NOMO-1 (cell line): ENCODE data around the gene KLK13.

Experiments used
- DNase-seq, 2 experiments: peaks; one replicate each; lab custom pipeline; 2025; ENCODE audit not compliant: unreplicated experiment in 2 of 2; lab: John Stamatoyannopoulos, UW

Gene KLK13

GRCh38 chr19:51024924-51025323, 40.0 kb downstream of the KLK13 start:
- DNase-seq: no peak

GRCh38 chr19:51023946-51024345, 40.9 kb downstream of the KLK13 start:
- DNase-seq: no peak

- DNase-seq: no peak
Measured at GRCh38 chr19:51022526-51022925, 42.4 kb downstream of the KLK13 start.

- peak; percentile 16 to 64 for DNase-seq
Measured at GRCh38 chr19:51020988-51021651, 43.8 kb downstream of the KLK13 start.

- DNase-seq: no peak
Measured at GRCh38 chr19:51019544-51019925, 45.4 kb downstream of the KLK13 start, which contains the start of gene KLK10. Gene KLK10 (minus strand): TSS chr19:51019709. CDS start chr19:51019130, 579 bp downstream.

- DNase-seq: peak; percentile 5 to 22
Measured at GRCh38 chr19:51018745-51019543, 45.9 kb downstream of the KLK13 start.

- DNase-seq: peak; percentile 52 to 54
Measured at GRCh38 chr19:51016798-51017683, 47.9 kb downstream of the KLK13 start.

- no peak for DNase-seq
Measured at GRCh38 chr19:51015691-51016267, 49.1 kb downstream of the KLK13 start.

- DNase-seq: no peak
Measured at GRCh38 chr19:51014242-51014641, 50.6 kb downstream of the KLK13 start.

GRCh38 chr19:51012661-51013190, 52.2 kb downstream of the KLK13 start:
- DNase-seq: no peak

GRCh38 chr19:51010066-51010795, 54.7 kb downstream of the KLK13 start:
- no peak for DNase-seq

- no peak for DNase-seq
Measured at GRCh38 chr19:51009061-51009891, 55.6 kb downstream of the KLK13 start.

GRCh38 chr19:51007488-51007887, 57.4 kb downstream of the KLK13 start:
- no peak for DNase-seq

- no peak for DNase-seq
Measured at GRCh38 chr19:51006406-51006805, 58.5 kb downstream of the KLK13 start.
